Measurements from ENCODE around the gene IGFLR1.

IGFLR1 gene

DNA sequence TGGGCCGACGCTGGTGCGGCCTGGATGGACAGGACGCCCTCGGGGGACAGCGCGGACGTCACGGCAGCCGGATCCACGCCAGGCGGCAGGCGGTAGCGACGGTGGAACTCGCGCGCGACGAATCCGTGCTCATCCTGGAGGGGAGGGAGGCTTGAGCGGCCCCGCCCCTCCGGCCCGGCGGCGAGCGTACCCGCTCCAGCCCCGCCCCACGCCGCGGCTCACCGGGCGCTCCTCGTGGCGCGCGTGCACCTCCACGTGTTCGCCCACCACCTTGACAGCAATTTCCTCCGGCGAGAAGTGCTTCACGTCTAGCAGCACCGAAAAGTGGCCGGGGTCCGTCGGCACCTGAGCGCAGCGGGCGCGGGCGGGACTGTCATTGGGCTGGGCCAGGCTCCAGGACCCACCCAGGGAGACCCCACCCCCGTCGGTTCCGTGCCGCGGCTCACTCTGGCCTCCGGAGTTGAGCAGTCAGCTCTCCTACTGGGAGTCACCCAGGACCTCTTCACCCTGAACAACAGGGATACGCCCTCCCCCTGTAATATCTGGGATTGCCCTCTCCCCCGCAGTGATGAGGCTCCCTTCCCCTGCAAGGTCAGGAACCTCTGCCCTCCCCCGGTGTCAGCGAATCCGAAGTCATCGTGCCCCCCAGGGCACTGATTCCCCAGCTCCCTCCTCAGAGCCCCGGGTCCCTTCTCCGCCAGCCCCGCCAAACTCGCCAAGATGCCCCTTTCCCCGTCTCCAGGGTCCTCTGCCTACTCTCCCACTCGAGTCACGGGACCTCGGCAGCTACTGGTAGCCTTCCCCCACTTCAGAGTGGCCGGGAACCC is 13.5 kb upstream of the IGFLR1 start:
- DNase-seq, result no peak

GRCh38 chr19:35755131-35755549 is 12.9 kb upstream of the IGFLR1 start:
- DNase-seq, result no peak

DNA sequence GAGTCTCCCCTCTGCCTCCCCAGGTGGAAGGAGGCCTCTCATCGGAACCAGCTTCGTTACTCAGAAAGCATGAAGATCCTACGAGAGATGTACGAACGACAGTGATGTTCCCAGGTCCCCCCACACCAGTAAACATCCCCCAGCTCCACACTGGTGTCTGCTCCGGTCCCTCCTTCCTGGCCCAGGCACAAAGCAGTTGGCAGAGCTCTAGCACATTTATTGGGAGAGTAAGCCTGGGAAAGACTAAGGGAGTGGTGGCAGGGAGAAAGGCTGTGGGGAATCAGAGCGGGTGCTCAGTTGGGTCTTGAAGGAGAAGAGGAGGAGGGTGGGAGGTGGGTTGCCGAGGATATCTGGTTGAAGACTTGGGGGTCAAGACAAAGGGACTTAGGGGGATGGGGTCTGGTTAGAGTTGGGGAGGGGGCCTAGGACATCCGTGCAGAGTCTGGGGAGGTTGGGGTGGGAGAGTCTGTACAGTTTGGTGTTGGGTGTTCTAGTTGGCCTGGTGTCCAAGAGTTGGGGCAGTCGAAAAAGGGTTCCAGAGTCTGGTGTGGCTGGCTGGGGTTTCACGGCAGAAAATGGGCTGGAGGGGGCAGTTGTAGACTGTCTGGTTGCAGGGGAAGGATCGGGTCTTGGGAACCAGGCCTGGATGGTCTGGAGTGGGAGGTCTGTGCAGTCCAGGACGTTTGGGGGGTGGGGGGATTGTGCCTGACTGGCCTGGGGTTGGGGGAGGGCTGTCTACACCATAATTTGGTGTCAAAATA is 12.3 kb upstream of the IGFLR1 start:
- DNase-seq, result no peak

GRCh38 chr19:35753634-35754369 is 11.6 kb upstream of the IGFLR1 start:
- no peak for DNase-seq

GRCh38 chr19:35752746-35753350 is 10.6 kb upstream of the IGFLR1 start:
- no peak for DNase-seq

GRCh38 chr19:35751839-35752745 is 9.8 kb upstream of the IGFLR1 start:
- no peak for DNase-seq

GRCh38 chr19:35750167-35750566 is 7.9 kb upstream of the IGFLR1 start:
- DNase-seq, result no peak

DNA sequence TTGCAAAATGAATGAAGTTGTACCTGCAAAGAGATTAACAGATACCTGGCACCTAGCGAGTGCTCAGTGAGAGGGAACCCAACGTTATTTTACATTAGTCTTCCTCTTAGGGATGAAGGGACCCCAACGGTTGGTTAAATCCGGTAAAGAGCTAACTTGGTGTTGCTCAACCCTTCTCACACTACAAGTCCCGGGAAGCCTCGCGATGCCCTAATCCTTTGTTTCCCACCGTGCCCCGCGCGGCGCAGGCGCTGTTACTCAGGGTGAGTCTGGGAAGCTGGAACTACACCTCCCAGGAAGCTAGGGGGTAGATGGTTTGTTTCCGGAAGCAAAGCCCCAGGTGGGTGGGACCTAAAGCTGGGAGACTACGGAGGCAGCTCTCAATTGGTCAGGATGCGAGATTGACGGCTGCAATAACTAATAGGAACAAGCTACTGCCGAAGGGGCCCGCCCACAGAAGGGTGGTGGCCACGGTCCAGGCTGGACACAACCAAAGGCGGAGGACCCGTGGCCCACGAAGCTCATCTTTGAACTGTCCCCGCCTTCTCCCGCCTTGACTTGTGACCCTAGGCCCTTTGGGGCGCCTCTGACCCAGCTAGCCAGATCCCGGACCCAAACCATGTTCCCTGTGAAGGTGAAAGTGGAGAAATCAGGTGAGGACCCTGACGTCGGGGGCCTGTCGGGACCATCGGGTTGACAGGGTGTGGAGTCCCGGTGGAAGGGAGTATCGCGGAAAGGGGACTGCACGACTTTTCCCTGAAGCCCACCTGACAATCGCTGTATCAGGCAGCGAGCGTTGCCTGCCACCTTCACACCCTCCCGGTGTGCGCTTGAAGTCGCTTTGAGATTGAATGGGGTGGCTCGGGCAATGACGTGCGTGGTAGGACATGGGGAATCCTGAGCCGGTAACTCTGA is 6.1 kb upstream of the IGFLR1 start, which contains the start of gene LIN37:
Gene LIN37 (plus strand): TSS at position 471 of the 915 bp plus-strand sequence. CDS start 149 bp downstream, at position 620.
- peak; percentile 96 for DNase-seq

DNA sequence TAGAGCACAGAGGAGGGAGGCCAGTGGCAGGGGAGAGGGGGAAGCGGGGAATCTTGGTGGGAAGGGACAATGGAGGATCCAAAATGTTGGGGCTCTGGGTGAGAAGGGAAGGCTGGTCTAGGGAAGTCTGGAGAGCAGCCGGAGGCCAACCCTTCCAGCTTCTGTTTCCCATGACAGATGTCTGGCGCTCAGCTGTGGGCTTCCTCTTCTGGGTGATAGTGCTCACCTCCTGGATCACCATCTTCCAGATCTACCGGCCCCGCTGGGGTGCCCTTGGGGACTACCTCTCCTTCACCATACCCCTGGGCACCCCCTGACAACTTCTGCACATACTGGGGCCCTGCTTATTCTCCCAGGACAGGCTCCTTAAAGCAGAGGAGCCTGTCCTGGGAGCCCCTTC is 4.3 kb upstream of the IGFLR1 start:
- DNase-seq, result no peak

- no peak for DNase-seq
These were observed 3.8 kb upstream of the IGFLR1 start for GRCh38 chr19:35746087-35746462.

DNA sequence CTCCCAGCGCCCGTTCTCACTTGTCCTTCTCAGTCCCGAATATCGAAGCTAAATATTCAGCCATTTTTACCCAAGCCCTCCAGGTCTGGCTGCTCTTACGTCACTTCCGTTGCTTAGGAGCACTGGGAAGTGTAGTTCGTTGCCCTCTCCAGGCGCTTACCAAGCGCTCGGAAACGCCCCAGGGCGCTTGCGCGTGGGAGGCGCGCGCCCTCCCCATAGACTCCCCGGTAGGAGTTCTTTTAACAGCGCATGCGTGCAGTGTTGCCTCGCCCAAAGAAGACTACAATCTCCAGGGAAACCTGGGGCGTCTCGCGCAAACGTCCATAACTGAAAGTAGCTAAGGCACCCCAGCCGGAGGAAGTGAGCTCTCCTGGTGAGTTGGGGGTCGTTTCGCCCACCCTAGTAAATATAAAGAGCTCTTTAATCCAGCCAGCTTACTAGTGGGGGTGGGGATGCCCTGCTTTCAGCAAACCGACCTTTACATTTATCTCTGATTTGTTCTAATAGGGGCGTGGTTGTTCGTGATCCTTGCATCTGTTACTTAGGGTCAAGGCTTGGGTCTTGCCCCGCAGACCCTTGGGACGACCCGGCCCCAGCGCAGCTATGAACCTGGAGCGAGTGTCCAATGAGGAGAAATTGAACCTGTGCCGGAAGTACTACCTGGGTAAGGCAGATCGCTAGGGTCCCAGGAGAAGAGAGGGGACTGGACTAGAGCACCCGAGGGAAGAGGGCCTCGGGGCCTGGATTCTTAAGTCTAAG is 3.3 kb upstream of the IGFLR1 start, which contains the start of the genes PSENEN and U2AF1L4:
Gene PSENEN (plus strand): TSS at position 324 of the 759 bp plus-strand sequence. CDS start 280 bp downstream, at position 604.
Gene U2AF1L4 (minus strand): TSS at position 91 of the 759 bp plus-strand sequence. CDS start 27 bp downstream, at position 64.
- peak; percentile 98 for DNase-seq

DNA sequence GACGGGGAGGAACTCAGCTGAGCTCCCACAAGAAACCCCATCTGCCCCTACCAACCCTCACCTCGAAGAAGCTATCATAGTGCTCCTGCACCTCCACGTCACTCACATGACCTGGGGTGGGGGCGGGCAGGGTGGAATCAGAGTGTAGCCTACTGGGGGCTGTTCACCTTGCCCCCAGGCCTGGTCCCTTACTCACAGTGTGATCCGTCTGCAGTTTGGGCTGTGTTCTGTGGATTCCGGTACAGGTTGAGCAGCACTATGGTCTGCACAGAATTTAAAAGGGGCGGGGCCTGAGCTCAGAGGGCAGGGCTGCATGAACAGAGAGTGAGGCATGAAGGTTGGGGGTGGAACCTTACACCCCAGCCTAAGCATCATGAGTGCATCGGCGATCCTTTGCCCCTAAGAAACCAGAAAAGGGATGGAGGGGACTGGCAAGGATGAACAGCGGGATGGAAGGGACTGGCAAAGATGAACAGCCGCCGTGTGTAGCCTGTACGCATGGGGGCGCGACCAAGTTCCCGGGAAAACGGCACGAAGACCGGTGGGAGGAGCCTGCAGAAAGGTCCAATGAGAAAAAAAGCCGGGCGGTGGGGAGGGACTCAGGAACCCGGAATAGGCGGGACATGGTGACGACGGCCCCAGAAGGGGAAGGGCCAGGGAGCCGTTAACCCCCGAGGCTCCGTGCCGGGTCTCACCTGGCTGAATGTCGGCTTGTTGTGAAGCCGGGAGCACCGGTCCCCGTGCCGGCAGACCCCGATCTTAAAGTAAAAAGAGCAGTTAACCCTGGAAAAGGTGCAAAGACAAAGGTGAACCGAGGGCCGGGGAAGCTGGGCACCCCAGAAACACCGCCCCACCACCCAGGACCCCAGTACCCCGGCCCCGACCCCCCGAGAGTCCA is 2.4 kb upstream of the IGFLR1 start:
- peak; percentile 86 for DNase-seq

GRCh38 chr19:35743640-35744429 is 1.6 kb upstream of the IGFLR1 start:
- DNase-seq, result no peak

- DNase-seq, result no peak
These were observed 1.1 kb downstream of the IGFLR1 start for GRCh38 chr19:35741203-35741515.

GRCh38 chr19:35740423-35741202 is 1.6 kb downstream of the IGFLR1 start:
- peak; percentile 93 for DNase-seq

DNA sequence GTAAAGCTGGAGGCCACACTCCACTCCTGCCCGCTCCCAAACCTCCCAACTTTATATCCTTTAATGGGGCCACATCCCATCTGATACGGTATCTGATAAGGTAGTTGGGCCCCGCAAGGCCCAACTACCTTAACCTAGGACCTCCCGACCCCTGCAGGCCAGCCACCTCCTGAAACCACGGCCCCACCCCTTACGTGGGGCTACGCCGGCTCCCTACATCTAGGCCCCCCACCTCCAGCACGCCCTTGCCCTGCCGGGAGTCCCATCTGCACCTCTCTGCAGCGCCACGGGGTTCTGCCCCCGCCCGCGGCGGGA is 2.2 kb downstream of the IGFLR1 start:
- DNase-seq, result no peak
